ENCODE data around the gene MRPL54.
"Not testable (repeated sequence)": the region's sequence is repeated elsewhere in the genome, so short reads cannot be mapped to it uniquely, and the experiment has no call there.

Gene MRPL54

DNA sequence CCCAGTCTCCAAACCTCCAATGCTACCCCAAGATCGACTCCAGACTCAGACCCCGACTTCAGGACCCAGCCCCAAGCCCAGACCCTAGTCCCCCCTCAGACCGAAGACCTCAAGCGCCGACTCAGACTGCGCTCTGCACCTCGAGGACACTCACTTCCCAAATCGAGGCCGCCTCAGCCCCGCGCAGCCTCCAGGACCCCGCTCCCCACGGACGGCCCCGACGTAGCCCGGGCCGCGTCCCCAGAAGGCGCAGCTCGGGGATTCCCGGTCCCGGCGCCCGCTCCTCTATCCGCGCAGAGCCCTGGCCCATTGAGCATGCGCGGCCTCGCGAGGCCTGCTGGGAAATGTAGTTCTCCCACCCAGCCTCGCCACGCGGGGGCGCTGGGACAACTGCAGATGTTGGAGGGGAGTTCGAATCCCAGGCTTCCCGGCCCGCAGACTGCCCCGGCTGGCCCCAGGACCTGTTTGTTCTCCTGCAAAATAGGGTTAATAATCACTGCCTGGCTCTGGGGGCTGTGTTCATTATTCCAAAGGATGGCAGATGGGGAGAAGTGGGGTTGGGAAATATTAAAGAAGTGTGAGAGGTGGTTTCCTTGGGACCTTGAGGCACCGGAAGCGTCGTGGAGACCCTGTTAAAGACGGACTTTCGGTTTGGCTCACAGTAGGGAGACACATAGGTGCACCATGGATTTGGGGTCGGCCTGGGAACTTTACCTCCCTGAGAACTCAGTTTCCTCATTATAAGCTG, 926 bp upstream of the MRPL54 start, which contains the start of gene APBA3:
Gene APBA3 (minus strand): TSS at position 311 of the 748 bp plus-strand sequence. CDS start 1,428 bp downstream, outside the sequence.
- DNase-seq (ENCODE audit: low read depth), result peak; percentile 69

GRCh38 chr19:3762130-3762473, 380 bp upstream of the MRPL54 start:
- no peak for TF ChIP-seq CTCF (IDR thresholded peaks at IDR 0.05; ENCODE audit: low read depth, low read length, missing control alignments)
- DNase-seq (ENCODE audit: low read depth), result no peak
- peak overlapping the region; percentile 87; the same call in 1 of the 2 replicates for H3K4me3 ChIP-seq (ENCODE audit: low read depth, low read length)

More for the DNA sequence above, 926 bp upstream of the MRPL54 start, which contains the start of gene APBA3:
- peak within 1 kb of the TSS; percentile 87 for H3K4me3 ChIP-seq (ENCODE audit: low read depth, low read length)
- peak; percentile 72 for TF ChIP-seq CTCF (IDR thresholded peaks at IDR 0.05; ENCODE audit: low read depth, low read length, missing control alignments)

GRCh38 chr19:3765121-3765520, 2.6 kb downstream of the MRPL54 start:
- no peak for TF ChIP-seq CTCF (IDR thresholded peaks at IDR 0.05; ENCODE audit: low read depth, low read length, missing control alignments)
- no peak for DNase-seq (ENCODE audit: low read depth)
- H3K4me3 ChIP-seq (ENCODE audit: low read depth, low read length), result no peak overlapping the region

DNA sequence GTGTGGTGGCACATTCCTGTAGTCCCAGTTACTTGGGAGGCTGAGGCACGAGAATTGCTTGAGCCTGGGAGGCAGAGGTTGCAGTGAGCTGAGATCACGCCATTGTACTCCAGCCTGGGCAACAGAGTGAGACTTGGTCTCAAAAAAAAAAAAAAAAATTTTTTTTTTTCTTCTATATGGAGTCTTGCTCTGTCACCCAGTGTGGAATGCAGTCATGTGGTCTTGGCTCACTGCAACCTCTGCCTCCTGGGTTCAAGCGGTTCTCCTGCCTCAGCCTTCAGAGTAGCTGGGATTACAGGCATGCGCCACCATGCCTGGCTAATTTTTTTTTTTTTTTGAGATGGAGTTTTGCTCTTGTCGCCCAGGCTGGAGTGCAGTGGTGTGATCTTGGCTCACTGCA, 3.3 kb downstream of the MRPL54 start:
- H3K4me3 ChIP-seq (ENCODE audit: low read depth, low read length); DNase-seq (ENCODE audit: low read depth): not testable (repeated sequence)

GRCh38 chr19:3766520-3766919, 4.0 kb downstream of the MRPL54 start:
- H3K4me3 ChIP-seq (ENCODE audit: low read depth, low read length), result no peak overlapping the region
- no peak for DNase-seq (ENCODE audit: low read depth)
- TF ChIP-seq CTCF (IDR thresholded peaks at IDR 0.05; ENCODE audit: low read depth, low read length, missing control alignments), result no peak

DNA sequence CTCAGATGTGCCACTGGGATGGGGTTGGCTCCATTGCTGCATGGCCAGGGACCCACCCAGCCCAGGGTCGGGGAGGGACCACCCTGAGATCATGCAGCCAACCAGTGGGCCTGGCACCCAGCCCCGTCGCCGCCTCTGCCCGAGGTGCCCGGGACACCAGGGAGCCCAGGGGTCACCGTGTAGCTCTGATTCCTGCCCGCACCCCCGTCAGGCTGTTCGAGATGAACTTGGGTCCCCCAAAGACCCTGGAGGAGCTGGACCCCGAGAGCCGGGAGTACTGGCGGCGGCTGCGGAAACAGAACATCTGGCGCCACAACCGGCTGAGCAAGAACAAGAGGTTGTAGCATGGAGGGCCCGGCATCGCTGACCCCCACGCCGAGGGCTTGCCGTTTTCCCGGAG, 4.6 kb downstream of the MRPL54 start:
- no peak for TF ChIP-seq CTCF (IDR thresholded peaks at IDR 0.05; ENCODE audit: low read depth, low read length, missing control alignments)
- no peak for DNase-seq (ENCODE audit: low read depth)
- H3K4me3 ChIP-seq (ENCODE audit: low read depth, low read length), result no peak overlapping the region

DNA sequence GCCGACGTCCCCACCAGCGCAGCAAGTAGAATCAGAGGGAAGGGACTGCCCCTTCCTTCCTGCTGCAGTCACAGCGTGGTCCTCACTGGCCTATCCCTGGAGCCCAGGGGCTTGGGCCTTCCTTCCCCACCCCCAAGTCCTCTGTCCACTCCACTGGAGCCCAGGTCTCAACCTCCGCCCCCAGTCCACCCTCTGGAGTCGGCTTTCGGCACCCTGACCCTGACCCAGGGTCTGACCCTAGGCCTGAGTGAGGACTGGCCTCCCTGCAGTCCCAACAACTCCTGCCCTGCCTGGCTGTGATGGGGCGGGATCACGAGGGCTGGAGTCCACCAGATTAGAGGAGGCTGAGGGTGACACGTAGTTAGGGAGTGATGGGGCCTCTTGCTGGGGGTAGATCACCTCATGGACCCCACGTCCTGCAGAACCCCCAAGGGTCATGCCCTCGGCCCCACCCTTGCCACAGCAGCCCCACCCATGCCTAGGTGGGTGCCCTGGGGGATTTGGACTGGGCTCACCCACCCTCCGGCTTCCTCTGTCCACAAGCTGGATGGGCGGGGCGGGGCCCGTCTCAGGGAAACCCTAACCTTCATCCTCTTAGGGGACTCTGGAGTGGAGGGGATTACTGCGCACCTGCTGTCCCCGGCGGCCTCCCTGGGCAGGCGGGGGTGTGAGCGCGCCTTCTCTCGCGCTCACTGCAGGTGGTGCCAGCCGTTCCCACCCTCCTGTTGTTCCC, 5.7 kb downstream of the MRPL54 start:
- TF ChIP-seq CTCF (IDR thresholded peaks at IDR 0.05; ENCODE audit: low read depth, low read length, missing control alignments), result no peak
- H3K4me3 ChIP-seq (ENCODE audit: low read depth, low read length), result no peak overlapping the region
- no peak for DNase-seq (ENCODE audit: low read depth)
